Measurements from ENCODE around the gene SLC39A3.

The SLC39A3 gene

DNA sequence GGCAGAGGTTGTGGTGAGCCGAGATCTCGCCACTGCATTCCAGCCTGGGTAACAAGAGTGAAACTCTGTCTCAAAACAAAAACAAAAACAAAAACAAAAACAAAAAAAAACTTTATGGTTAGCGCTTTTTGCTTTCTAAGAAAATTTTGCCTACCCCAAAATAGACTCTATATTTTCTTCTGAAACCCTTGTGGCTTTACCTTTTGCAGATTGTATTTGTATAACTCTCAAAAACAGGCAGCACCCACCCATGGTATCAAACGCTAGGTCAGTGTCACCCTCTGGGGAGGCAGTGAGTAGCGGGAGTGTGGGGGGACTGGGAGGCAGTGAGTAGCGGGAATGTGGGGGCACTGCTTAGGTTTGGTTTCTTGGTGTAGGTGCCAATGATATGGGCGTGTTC is 7.5 kb upstream of the SLC39A3 start:
- no peak for DNase-seq (ENCODE audit: low spot score)

DNA sequence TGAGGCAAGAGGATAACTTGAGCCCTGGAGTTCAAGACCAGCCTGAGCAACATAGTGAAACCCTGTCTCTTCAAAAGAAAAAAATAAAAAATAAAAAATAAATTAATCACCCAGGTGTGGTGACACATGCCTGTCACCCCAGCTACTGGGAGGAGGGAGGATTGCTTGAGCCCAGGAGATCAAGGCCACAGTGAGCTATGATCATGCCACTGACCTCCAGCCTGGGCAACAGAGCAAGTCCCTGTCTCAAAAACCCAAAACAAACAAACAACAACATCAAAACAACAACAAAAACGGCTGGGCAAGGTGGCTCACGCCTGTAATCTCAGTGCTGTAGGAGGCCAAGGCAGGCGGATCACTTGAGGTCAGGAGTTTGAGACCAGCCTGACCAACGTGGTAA is 4.3 kb upstream of the SLC39A3 start:
- DNase-seq (ENCODE audit: low spot score): no peak

DNA sequence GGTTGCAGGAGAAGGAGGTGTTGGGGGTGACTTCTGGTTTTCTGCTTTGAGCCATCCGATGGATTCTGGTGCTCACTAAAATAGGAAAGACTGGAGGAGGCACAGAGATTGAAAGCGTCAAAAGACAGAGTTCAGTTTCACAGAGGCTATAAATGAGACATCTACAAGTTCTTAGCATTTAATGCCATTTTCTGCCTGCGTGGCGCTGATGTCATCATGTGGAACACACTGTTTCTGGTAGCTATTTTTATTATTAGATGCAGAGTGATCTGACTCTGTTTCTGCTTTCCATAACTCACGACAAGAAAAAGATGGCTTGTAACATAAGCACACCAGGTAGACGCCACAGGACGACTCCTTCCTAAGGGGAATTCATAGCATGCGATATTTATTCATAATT is 3.3 kb upstream of the SLC39A3 start:
- DNase-seq (ENCODE audit: low spot score): no peak

DNA sequence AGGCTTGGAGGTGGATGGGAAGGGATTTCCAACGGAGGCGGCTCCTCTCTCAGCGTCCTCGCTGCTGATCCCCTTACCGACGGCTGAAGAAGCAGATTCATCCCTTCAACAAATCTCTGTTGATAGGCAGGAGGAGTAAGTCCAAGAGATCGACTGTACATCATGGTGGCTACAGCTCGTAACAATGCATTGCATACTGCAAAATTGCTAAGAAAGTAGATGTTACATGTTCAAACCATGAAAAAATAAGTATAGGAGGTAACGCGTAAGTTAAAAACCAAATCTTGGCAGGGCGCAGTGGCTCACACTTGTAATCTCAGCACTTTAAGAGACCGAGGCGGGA is 468 bp upstream of the SLC39A3 start:
- DNase-seq (ENCODE audit: low spot score): no peak

DNA sequence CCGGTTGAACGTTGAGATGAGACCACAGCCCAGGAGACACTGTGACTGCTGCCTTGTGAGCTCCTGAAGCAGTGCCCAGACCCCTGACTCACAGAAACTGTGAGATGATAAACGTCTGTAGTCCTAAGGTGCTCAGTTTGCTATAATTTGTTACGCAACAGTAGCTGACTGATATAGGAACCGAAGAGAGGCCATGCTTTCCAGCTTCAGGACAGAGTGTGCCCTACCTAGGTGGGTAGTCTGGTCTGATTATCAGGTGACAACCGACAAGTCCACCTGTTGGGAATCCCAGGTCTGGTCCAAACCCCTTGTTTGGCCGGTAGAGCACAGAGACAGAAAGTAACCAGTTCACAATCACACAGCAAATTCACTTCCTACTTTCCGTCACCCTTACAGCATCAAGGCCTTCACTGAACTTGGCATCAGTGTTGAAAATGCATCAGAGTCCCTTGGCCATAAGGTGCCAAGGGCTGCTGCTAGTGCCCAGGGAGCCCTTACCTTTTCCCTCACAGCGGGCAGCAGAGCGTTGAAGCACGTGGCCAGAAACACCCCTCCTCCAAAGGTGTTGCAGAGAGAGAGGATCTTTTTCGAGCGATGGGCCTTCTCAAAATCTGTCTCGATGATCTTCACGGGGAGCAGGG is 3.1 kb downstream of the SLC39A3 start:
- DNase-seq (ENCODE audit: low spot score): no peak

DNA sequence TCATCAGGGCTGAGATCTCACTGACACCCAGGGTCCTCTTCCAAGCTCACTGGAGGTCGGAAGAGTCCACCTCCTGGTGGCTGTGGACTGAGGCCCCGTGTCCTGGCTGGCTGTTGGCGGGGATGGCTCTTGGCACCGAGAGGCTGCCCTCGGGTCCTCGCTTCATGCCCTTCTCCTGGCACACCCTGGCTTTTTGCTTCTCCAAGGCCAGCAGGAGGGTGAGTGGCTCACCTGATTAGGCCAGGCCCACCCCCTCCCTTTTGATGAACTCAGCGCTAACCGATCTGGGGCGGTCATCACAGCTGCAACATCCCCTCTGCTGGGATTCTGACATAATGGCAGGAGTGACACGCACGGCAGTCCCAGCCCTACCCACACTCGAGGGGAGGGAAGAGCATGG is 4.4 kb downstream of the SLC39A3 start:
- no peak for DNase-seq (ENCODE audit: low spot score)

DNA sequence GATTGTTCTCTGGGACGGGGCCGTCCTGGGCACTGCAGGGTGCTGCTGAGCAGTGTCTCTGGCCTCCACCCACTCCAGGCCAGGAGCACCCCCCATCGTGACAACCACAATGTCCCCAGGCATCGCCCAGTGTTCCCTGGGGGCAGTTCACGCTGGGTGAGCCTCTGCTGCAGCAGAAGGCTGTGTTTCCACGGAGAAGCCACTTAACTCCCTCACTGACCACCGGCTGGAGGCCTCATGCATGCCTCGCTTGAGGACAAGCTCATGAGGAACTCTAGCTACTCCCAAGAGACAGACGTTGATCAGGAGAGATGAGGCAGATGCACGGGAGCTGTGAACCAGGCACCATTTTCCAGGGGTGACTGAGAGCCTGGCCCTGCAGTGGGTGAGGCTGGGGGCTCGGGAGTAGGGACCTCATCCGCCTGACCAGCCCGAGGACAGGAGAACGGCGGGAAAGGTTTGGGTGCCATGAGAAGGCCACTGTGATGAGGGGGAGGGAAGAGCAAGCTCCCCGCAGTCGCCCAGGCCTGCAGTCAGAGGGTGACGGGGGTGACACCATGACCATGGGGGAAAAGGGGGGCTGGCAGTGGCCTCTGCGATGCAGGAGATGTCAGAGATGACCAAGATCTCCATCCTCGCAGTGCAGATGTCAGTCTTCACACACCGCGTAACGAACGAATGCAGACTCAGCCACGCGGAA is 5.1 kb downstream of the SLC39A3 start:
- no peak for DNase-seq (ENCODE audit: low spot score)

DNA sequence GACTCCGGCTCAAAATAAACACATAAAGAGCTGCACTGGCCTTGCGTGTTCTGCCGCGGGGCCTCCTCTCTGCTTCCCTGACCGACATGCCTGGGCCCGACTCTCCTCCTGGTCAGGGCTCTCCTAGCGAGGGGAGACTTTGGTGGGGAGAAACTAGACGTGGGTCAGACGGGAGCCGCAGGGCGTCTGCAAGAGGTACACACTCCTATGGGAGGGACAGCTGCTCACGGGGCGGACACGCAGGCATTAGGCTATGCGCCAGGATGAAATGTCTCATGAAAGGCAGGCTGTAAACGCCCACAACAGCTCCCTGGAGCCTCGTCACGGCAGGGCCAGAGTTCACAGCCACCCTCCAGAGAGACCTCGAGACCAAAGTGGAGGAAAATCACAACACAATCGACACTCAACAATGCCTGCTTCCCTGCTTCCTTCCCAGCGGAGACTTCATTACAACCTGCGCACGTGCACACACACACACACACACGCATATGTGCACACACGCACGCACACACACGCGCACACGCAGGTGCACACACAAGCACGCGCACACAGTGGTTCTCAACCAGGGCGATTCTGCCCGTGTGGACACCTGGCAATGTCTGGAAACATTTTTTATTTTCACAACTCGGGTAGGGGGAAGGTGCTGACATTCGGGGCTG is 5.8 kb downstream of the SLC39A3 start:
- no peak for DNase-seq (ENCODE audit: low spot score)

DNA sequence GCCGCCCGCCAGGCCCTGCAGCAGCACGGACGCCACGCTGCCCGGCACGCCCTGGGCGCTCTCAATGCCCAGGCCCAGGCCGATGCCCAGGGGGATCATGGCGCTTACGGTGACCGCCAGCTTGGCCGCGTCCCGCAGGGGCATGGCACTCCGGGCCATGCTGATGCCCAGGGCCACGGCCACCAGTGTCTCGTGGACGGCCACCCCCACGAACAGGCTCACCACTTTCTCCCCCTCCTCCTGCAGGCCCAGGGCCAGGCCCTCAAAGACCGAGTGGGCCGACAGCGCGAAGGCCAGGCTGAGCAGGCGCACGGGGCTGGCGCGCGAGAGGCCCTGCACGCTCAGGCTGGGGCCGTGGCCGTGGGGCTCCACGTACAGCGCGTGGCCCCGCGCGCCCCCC is 6.9 kb downstream of the SLC39A3 start:
- no peak for DNase-seq (ENCODE audit: low spot score)

DNA sequence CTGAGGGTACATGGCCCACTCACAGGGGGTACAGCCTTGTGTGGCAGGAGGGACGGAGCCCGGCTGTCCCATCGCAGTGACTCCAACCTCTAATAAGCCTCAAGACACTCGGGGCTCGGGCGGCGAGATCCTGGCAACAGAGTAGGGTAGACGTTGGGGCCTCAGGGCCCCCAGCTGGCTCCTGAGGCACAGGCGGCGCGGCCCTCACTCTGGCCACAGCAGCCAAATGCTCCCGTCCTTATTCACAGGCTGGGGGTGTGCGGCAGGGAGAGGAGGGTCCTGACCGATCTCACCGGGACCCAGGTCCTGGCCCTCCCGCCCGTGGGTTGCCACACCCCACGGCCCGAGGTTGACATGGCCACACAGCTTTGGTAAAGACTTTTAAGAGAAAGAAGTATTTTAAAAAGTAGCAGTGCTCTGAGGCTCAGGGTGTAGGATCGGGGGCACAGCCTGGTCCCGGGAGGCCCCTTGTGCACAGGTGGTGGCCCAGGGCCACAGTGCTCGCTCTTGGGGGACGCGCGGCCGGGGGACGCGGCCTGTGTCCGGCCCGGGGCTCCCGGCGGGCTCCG is 7.6 kb downstream of the SLC39A3 start:
- no peak for DNase-seq (ENCODE audit: low spot score)

DNA sequence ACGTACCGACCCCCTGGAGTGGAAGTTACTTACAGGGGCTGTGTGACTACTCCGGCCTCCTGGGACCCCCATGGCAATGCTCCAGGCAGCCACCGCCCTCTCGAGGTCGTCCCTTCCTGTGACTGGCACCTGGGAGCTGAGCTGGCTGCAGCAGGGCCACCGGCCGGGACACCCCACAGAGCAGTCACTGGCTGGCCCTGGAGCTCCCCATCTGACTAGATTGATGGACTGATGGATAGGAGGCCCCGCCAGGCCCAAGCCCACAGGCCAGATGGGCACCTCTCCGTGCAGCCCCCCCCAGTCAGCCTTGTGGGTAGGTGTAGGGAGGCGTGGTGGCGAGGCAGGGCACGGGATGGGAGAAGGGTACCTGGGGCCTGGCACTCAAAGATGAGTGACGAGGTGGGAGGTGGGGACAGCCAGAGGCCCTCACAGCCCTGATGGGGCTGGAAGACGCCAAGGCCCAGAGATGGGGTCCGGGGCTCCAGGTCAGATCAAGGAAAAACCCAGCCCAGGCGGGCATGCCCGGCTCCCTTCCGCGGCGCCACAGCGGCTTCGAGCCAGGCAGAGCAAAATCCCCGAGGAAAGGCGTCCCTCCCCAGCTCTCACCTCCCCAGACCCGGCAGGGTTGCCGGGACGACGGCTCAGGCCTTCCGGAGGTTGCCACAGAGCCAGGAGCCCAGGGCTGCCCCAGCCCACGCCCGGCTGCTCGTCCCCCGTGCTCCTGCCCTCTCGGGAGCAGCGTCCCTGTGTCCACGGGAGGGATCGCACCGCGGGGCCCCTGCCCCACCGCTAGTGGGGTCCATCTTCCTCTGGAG is 8.4 kb downstream of the SLC39A3 start:
- no peak for DNase-seq (ENCODE audit: low spot score)

DNA sequence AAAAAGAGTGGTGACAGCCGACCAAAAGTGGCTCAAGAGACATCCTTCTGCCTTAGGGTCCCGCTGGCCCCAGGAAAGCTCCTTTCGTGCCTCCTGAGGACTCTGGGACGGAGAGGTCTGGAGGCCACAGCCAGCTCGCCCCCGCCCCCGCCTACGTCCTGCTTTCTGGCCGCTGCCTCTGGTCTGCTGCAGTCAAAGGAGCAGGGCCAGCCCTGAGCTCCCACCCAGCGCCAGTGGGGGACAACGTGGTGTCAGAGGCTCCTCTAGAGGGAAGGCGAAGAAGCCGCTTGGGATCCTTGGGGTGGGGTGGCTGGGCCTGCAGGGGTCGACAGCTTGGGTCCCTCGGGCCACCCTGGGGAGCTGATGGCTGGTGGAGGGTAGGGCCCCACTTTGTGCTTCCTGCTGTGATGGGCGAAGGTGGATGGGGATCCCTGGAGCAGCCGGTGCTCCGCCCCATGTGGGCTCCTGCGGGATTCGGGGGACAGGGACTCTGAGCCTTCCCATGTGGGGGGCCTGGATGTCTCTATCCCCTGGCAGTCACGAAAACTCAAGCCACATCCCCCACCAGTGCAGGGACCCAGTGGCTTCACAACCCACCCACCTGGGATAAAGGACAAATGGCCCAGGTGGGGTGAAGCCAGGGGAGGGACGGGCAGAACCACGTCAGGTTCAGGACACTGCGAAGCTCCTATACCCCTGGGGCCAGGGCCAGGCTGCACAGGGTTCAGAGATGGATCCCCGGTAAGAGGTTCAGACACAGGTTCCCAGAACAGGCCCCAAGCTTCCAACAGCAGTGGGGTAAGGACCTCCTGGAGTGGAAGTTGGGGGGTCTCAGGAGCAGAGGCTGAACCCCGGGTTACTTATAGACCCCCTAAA is 9.6 kb downstream of the SLC39A3 start:
- no peak for DNase-seq (ENCODE audit: low spot score)

DNA sequence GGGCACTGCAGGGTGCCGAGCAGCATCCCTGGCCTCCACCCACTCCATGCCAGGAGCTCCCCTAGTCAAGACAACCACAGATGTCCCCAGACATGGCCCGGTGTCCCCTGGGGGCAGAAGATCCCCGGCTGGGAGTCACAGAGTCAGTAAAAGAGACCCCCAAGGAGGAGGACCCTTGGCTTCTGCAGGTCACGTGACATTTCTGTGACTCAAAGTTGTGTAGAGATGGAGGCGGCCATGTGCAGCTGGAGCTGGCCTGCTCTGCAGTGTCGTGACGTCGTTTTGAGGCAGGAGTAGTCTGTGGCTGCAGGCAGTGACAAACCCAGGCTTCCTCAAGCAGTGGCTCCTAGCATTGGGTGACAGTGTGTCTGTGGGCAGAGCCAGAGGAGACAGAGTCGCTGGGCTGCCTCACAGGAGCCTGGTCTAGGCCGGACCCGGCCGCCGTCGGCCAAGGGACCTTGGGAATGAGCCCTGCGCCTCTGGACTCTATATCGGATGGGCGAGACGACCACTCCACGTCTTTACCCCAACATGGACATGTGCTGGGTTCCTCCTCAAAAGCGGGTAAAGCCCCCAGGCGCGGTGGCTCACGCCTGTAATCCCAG is 10.9 kb downstream of the SLC39A3 start:
- DNase-seq (ENCODE audit: low spot score): peak; percentile 11

DNA sequence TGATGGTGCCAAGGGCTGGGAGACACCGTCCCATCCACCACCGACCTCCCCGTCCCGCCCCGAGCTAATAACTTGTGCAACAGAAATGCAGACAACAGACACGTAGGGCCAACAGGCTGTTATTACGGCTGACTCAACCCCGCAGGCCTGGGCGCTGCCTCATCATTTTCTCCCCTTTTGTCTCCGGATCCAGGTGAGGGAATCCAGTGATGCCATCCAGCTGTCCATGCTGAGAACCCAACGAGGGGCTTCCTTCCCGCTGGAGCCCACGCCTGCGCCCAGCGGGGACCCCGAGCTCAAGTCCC is 12.2 kb downstream of the SLC39A3 start:
- DNase-seq (ENCODE audit: low spot score): peak; percentile 28

DNA sequence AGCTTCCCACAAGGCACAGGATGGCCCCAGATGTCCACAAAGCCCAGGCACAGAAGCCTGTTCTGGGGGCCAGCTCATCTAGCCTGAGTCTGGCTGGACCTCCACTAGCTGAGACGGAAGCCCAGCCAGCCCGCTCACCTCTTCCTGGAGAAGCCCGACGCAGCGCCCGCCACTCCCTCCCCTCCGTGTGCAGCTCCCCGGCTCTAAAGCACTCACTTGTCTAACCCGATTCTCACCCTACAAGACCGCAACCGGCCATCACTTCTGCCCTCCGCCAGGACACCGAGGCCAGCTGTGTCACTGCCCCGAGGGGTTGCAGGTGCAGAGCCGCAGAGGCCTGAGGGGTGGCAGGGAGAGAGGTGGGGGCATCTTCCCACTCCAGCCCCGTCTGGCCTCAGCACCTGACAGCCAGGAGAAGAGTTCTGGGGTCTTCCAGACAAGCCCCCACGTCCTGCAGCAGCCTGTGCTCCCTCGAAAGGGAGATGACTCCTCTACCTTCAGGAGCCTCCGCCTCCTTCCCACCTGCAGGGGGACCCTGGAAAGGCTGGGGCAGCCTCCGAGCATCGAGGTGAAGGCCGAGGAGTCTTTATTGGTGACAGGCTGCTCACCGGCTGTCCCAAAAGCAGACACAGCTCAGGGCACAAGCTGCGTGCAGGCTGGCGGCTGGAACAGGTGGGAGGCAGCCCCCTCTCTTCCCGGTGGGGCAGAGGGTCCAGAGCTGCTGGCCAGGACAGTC is 12.7 kb downstream of the SLC39A3 start:
- DNase-seq (ENCODE audit: low spot score): peak; percentile 17

DNA sequence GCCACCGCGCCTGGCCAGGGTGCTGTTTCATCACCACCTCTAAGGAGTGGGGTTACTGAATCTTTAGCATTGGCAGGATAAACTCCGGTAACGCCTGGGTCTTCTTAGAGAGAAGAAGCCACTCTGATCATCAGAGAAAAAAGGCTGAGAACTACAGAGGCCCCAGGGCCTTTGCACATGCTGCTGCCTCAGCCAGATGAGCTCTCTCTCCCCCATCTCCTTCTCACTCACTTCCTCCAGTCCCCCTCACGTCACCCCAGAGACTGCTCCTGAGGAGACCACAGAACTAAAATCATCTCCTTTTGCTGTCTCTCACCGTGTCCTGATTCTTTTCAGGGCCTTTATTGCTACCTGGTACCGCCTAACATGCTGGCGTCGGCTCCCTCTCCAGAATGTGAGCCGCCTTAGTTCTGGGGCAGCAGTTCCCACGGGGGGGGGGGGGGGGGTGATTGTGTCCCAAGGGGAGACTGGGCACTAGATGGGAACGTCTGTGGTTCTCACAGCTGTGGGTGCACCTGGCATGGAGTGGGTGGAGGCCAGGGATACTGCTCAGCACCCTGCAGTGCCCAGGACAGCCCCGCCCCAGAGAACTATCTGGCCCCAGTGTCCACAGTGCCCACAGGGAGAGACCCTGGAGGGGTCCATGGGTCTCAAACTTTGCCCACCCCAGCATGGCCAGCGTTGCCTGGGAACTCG is 13.5 kb downstream of the SLC39A3 start:
- DNase-seq (ENCODE audit: low spot score): peak; percentile 4

DNA sequence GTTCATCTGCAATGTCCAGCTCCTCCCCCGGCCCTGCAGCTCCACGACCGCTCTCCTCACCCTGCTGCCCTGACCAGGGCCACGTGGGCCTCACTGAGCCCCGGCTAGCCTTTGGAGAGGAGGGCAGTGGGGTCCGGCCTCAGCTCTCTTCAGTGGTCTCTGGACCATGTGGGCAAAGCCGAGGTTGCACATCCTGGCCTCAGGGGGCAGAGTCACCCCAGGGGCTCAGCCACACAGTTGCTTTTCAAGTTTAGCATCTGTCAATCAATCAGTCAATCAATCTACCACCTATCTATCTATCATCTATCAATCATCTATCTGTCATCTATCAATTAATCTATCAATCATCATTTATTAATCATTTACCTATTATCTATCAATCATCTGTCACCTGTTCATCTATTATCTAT is 15.7 kb downstream of the SLC39A3 start:
- DNase-seq (ENCODE audit: low spot score): peak; percentile 11

DNA sequence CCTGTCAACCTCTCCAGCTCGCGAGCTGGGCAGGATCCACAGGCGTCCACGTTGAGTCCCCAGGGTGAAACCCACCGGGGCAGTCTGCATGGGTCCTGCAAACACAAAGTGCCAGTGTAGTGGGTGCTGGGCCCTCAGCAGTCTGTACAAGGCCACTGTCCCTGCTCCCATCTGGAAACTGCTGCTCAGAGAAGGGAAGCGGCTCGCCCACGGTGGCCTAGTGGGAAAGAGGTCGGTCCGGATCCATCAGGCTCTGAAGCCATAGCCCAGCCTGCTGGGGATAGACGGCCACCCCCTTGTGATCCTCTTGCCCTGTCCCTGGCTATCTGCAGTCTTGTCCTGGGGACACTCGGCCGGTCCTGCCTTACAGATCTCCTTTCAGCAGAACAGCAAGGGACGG is 16.1 kb downstream of the SLC39A3 start:
- no peak for DNase-seq (ENCODE audit: low spot score)

DNA sequence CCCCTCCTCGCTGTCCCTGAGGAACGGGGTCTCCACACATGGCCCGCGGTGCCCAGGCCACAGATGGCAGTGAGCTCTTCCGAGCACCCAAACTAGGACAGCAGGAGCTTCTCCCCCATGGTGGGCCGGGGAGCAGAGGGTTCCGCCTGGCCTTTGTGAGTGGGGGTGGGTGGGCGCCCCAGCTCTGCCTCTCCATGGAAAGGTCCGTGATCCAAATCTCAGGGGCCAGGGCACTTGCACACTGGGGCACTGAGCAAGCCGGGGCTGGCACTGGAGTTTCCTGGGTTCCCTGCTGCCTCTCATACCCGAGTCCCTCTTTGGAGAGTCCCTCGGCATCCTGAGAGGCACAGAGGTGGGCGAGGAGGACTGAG is 16.5 kb downstream of the SLC39A3 start:
- no peak for DNase-seq (ENCODE audit: low spot score)

Data from AG08396 (cell line).